IPS-20b (cell line): Measurements from ENCODE around the gene GPR179.

ENCODE experiments used
- H3K27ac ChIP-seq: one replicate; pipeline ENCODE4 v1.5.1; 2013; ENCODE audit warnings: low read length
- H3K27me3 ChIP-seq: 2 replicates; pipeline ENCODE4 v1.6.1; 2013; ENCODE audit warnings: mild to moderate bottlenecking, low read length, inconsistent platforms; ENCODE audit not compliant: insufficient read depth
- H3K36me3 ChIP-seq: 2 replicates; pipeline ENCODE4 v1.6.1; 2013; ENCODE audit warnings: low read depth, mild to moderate bottlenecking, inconsistent platforms, low read length, moderate library complexity; ENCODE audit not compliant: insufficient read depth
- H3K4me1 ChIP-seq: 2 replicates; pipeline ENCODE4 v1.6.1; 2013; ENCODE audit warnings: mild to moderate bottlenecking, control low read depth, inconsistent platforms, low read length, moderate library complexity; ENCODE audit not compliant: insufficient read depth
- H3K4me3 ChIP-seq: 2 replicates; pipeline ENCODE4 v1.5.1; 2013; ENCODE audit warnings: mild to moderate bottlenecking, low read length, inconsistent platforms
- H3K9ac ChIP-seq: 2 replicates; pipeline ENCODE4 v1.6.1; 2013; ENCODE audit warnings: low read depth, mild to moderate bottlenecking, inconsistent platforms, low read length, moderate library complexity
- H3K9me3 ChIP-seq: 2 replicates; pipeline ENCODE4 v1.6.1; 2013; ENCODE audit warnings: mild to moderate bottlenecking, low read depth, low read length, inconsistent platforms; ENCODE audit not compliant: insufficient read depth

GPR179 gene, protein sequence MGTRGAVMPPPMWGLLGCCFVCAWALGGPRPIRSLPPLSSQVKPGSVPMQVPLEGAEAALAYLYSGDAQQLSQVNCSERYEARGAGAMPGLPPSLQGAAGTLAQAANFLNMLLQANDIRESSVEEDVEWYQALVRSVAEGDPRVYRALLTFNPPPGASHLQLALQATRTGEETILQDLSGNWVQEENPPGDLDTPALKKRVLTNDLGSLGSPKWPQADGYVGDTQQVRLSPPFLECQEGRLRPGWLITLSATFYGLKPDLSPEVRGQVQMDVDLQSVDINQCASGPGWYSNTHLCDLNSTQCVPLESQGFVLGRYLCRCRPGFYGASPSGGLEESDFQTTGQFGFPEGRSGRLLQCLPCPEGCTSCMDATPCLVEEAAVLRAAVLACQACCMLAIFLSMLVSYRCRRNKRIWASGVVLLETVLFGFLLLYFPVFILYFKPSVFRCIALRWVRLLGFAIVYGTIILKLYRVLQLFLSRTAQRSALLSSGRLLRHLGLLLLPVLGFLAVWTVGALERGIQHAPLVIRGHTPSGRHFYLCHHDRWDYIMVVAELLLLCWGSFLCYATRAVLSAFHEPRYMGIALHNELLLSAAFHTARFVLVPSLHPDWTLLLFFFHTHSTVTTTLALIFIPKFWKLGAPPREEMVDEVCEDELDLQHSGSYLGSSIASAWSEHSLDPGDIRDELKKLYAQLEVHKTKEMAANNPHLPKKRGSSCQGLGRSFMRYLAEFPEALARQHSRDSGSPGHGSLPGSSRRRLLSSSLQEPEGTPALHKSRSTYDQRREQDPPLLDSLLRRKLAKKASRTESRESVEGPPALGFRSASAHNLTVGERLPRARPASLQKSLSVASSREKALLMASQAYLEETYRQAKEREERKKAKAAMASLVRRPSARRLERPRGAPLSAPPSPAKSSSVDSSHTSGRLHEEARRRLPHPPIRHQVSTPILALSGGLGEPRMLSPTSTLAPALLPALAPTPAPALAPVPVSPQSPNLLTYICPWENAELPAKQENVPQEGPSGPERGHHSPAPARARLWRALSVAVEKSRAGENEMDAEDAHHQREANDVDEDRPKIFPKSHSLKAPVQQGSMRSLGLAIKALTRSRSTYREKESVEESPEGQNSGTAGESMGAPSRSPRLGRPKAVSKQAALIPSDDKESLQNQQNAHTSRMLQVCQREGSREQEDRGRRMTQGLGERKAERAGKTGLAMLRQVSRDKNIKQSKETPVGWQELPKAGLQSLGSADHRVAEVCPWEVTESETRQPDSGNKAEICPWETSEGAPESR (N-terminal part only)

DNA sequence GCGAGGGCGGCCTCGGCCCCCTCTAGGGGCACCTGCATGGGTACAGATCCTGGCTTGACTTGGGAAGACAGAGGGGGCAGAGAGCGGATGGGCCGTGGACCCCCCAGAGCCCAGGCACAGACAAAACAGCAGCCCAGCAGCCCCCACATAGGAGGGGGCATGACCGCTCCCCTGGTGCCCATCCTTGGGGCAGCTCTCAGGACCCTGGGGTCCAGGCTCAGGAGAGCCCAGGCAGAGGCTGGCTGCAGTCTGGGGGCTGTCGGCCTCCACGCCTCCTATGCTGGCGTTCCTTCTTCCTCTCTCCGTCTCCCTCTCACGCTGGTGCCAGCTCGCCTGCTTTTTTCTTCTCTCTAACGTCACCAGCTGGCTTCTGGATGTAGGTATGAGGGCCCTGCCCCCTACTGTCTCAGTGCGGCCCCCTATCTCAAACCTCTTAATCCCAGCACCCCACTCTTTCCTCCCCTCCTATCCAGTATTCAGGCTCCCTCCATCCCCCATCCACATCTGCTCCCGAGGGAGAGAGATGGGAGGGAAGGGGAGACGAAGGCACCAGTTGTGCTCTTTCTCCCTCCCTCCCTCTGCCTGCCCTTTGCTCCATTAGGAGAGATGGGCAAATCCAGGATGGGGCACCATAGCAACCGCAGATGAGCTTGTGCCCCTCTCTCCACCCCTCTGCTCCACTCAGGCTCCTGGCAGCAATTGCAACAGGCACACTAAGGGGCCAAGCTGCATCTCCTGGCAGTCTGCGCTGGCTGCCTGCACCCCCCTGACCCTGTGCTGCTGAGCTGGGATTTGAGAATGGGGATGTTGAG, at the start of gene GPR179:
Gene GPR179 (minus strand): TSS at position 349 of the 812 bp plus-strand sequence. CDS start 167 bp downstream, at position 182.
- no peak within 1 kb of the TSS for H3K27ac ChIP-seq
- H3K4me3 ChIP-seq = no peak within 1 kb of the TSS
- H3K9ac ChIP-seq = no peak within 1 kb of the TSS
- no peaks in the 10 kb centered on the region for H3K9me3 ChIP-seq
- H3K27me3 ChIP-seq = no peaks in the 10 kb centered on the region
- no peaks in the 10 kb centered on the region for H3K36me3 ChIP-seq
- H3K4me1 ChIP-seq = peaks cover 7% of the 10 kb centered on the region; the same call in 1 of the 2 replicates

DNA sequence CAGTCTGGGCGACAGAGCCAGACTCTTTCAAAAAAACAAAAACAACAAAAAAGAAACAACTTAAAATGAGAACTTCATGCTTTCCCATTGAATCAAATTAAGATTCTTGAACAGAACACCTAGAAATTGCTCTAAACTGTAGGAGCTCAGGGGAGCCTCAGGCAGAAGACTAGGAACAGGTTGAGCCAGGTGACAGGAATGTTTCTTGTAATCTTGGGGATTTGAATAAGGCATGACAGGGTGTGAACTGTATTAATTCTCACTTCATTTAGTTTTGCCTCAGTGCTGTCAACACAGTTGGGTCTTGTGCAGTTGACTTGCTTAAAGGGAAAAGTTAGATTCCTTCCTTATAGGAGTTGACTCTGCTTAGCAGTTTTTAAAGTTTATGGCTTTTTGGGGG, 35.7 kb upstream of the GPR179 start:
- no peaks in the 10 kb centered on the region for H3K9me3 ChIP-seq
- H3K4me3 ChIP-seq = no peak overlapping the region
- H3K9ac ChIP-seq = no peak overlapping the region
- H3K36me3 ChIP-seq = peaks cover 49% of the 10 kb centered on the region
- no peak overlapping the region for H3K27ac ChIP-seq
- no peaks in the 10 kb centered on the region for H3K27me3 ChIP-seq
- no peaks in the 10 kb centered on the region for H3K4me1 ChIP-seq

DNA sequence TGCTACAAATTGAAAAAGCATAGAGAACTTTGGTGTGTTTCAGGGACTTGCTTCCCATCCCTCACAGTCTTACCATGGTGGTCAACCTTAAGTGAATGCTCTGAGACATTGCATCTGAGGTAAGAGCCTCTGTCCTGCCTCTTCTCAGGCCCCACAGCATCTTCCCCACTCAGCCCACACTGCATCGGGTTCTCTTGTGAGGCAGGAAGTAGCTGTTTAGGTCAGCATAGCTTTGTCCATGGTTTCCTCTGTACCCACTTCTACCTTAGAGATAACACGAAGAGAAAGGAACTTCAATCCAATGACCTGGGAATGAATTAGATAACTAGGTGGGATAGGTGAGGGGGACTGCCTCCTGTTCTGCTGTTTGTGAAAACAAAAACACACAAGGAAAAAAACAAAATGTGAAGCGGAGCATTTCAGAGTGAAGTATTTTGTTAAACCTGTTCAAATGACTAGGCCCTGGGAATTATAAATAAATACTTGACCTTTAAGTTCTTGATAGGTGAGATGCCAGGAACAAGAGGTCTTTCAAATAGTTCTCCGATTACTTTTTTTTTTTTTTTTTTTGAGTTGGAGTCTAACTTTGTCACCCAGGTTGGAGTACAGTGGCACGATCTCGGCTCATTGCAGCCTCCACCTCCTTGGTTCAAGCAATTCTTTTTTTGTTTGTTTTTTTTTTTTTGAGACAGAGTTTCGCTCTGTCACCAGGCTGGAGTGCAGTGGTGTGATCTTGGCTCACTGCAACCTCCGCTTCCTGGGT, 25.5 kb upstream of the GPR179 start:
- Histone ChIP-seq H3K9me3 (no peaks in the 10 kb centered on the region), H3K4me3 (no peak overlapping the region), H3K4me1 (no peaks in the 10 kb centered on the region), H3K27me3 (no peaks in the 10 kb centered on the region), H3K9ac (no peak overlapping the region), H3K36me3 (peaks cover 76% of the 10 kb centered on the region), H3K27ac (no peak overlapping the region)

DNA sequence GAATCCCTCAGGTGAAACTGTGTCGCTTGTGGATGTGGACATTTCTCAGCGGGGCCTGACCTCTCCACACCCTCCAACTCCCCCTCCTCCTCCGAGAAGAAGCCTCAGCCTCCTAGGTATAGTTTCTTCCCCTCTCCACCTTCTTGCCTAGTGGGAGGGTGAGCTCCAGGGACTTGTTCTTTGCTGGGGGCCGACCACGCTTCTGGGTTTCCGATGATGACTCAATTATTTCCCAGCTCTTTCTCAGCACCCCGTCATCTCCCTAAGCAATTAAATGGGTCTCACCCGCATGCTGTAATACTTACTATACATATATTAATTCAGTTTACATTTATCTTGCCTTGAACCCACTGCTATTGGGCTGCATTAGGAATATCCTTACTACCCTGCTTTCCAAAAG, 21.0 kb upstream of the GPR179 start:
- Histone ChIP-seq H3K36me3 (peaks cover 64% of the 10 kb centered on the region), H3K27me3 (no peaks in the 10 kb centered on the region), H3K27ac (no peak overlapping the region), H3K4me3 (no peak overlapping the region), H3K9me3 (no peaks in the 10 kb centered on the region), H3K4me1 (no peaks in the 10 kb centered on the region), H3K9ac (no peak overlapping the region)

DNA sequence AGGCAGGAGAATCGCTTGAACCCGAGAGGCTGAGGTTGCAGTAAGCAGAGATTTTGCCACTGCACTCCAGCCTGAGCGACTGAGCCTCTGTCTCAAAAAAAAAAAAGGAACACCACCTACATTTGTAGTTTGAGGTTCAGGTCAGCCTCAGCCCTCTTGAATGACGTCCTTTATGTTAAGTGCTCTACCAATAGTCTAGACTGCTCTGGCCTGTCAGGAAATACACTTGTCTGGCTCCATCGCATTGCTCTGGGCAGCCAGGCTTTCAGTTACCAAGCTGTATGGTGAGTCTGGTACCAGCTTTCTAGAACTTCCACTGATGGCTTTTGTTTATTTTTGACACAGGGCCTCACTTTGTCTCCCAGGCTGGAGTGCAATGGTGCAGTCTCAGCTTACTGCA, 19.3 kb upstream of the GPR179 start:
- Histone ChIP-seq H3K27ac (no peak overlapping the region), H3K4me1 (no peaks in the 10 kb centered on the region), H3K27me3 (no peaks in the 10 kb centered on the region), H3K9ac (no peak overlapping the region), H3K4me3 (no peak overlapping the region), H3K36me3 (peaks cover 49% of the 10 kb centered on the region), H3K9me3 (no peaks in the 10 kb centered on the region)

DNA sequence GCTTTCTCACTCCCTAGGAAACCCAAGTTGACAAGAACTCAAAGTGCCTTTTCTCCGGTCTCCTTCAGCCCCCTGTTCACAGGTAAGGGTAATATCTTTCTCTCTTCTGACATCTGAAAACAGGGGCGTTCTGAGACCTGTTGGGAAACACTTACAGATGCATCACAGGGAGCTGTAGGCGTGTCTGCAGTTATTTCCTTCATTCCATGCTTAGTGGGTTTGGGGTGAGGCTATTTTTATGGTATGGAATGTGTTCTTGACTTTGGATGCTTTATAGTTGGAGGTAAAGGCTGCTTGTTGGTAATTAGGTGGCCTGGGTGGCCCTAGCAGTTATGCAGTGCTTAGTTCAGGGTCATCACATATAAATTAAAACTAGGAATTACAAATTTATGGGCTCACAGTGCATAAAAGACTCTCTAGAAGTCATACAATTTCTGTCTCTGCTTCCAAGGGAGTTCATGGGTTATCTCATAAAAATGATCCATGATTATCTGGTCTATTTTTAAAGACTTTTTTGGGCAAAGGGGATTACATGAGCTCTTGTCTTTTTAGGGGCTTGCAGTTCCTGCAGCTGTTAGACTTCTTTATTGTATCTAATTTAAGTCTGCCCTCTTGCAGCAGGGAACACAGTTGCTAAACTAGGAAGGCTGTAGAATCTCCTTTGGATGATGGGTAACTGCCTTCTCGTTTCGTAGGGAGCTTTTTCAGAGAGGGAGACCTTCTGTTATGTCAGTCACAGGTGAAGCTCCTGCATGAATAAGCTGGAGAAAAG, 18.1 kb upstream of the GPR179 start:
- no peak overlapping the region for H3K9ac ChIP-seq
- no peak overlapping the region for H3K27ac ChIP-seq
- no peak overlapping the region for H3K4me3 ChIP-seq
- peaks cover 43% of the 10 kb centered on the region for H3K36me3 ChIP-seq
- no peaks in the 10 kb centered on the region for H3K4me1 ChIP-seq
- no peaks in the 10 kb centered on the region for H3K27me3 ChIP-seq
- H3K9me3 ChIP-seq = no peaks in the 10 kb centered on the region

DNA sequence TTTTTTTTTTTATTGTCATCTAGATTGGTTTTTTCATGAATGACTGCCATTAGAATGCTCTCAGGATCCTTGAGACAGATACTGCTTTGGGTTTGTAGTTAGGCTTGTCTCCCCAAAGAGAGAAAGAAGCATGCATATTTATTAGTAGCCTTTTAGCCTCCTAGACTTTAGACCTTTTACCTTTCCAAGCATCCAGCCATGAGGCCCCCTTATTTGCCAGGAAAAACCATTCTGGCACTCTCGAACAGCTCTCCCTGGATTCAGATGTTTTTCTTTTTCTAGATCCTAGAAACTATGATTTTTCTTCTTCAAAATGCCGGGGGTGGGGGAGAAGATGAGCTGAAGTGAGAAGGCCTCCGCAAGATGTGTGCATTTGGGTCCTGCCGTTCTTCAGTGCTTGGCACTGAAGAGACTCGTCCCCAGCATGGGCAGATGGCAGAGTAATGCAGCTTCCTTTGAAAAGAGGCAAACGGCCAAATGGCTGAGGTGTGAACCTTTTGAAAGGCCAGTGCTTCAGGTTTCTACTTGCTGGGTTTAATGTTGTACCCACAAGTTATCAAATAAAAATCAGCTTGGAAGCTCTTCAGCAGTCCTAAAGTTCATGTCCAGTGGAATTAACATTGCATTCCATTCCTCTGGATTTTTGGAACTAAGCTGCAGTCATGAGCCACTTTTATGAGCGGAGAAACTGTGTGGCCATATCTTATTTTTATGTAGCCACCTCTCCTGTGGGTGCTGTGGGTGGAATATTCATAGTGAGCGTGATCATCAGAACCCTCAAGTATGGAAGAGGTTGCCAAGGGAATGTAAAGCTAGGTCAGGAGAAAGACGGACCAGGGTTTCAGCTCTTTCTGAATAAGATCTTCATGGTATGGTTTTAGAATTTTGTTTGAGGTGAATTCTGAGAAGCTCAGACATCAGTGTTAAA, 15.1 kb upstream of the GPR179 start:
- H3K9me3 ChIP-seq = no peaks in the 10 kb centered on the region
- H3K4me1 ChIP-seq = no peaks in the 10 kb centered on the region
- peaks cover 14% of the 10 kb centered on the region; the same call in 1 of the 2 replicates for H3K36me3 ChIP-seq
- no peak overlapping the region for H3K27ac ChIP-seq
- H3K9ac ChIP-seq = no peak overlapping the region
- H3K4me3 ChIP-seq = no peak overlapping the region
- no peaks in the 10 kb centered on the region for H3K27me3 ChIP-seq

DNA sequence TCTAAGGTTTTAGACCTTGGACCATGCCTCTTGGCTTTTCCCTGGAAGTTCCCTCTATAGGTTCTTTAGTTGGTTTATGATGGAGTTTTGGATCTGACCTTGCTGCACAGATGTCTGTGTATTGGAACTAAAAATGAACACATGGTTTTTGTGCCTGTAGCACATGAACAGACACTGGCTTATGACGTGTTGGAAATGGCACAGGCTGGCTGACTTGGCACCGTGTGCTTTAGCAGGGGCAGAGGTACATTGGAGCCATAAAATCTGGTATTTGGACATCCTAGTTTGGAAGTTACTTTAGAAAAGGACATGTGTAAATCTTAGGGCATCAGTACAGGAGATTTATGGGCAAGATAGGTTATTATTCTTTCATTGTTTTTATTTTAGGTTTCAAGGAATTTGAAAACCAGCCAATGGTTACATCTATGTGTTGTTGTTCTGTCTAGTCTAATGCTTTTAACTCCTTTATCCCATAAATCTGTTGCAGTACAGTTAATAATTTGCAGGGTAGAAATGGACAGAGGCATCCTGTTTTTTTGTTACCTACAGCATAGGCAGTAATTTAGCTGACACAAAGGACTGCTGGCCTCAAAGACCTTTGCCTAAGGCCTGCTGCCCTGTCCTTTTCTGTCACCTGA, 13.8 kb upstream of the GPR179 start:
- H3K27me3 ChIP-seq = peaks cover 7% of the 10 kb centered on the region
- no peaks in the 10 kb centered on the region for H3K4me1 ChIP-seq
- H3K9me3 ChIP-seq = no peaks in the 10 kb centered on the region
- no peak overlapping the region for H3K4me3 ChIP-seq
- no peak overlapping the region for H3K27ac ChIP-seq
- no peak overlapping the region for H3K9ac ChIP-seq
- H3K36me3 ChIP-seq = 0 out of 2 replicates have a peak, but pooled peaks cover 4% of the 10 kb centered on the region

DNA sequence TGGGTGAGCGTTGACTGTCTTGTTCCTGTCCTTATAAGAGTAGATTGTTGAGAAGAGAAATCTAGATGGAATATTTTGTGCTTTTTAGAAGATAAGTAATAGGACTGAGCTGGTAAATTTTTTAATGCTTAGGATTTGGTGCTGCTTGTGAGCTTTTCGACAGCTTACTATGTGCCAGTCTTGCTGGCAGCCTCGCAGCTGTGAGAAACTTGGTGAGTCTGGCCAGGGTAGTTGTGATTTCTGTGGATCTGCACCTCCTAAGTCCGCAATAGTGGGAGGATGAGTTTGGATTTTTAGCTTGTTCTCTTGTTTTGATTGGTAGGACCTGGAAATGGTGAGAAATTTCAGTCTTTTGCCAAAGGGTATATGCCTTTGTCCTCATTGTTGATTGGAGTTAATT, 11.5 kb upstream of the GPR179 start:
- Histone ChIP-seq H3K4me1 (no peaks in the 10 kb centered on the region), H3K27ac (no peak overlapping the region), H3K4me3 (no peak overlapping the region), H3K36me3 (no peaks in the 10 kb centered on the region), H3K9ac (no peak overlapping the region), H3K9me3 (no peaks in the 10 kb centered on the region), H3K27me3 (peaks cover 7% of the 10 kb centered on the region)
